K562 (cell line): ENCODE measurements around the gene SLC4A11. TPM values are rescaled to one million over a fixed set of nuclear protein-coding genes. Genes with fewer than 3 reads are reported as not detected.

Experiments used
- ATAC-seq: fragments of 200-7000 bp; cut with Tn5 transposase; 3 replicates; pipeline ENCODE4 v1.9.1; 2020; ENCODE audit warnings: moderate library complexity
- BruUV-seq: library from RNA; stranded (reverse); fragments of 400-500 nt; replicated peaks from 2 replicates; lab custom pipeline; 2021; lab: Mats Ljungman, UMichigan
- CTCF ChIA-PET: fragments of 300-600 bp; formaldehyde crosslinking; extraction: SDS; loops from one replicate; lab custom pipeline; 2021; ENCODE audit warnings: low intra/inter-chr PET ratio; lab: Yijun Ruan, JAX
- POLR2A ChIA-PET: fragments of 300-600, 350-650 bp; sonication (Branson Sonifier 250); formaldehyde crosslinking; extraction: SDS; loops from one replicate; lab custom pipeline; 2021; ENCODE audit warnings: antibody characterized with exemption, inconsistent platforms; lab: Yijun Ruan, JAX
- DNase-seq, 4 experiments: peaks; one replicate each; pipeline versions ENCODE4 v3.0.0 to v3.0.0-alpha.2; 2011 to 2018; ENCODE audit warnings: low spot score in 3 of 4, mixed read lengths in 3 of 4; ENCODE audit errors: extremely low read depth in 1 of 4
- FAIRE-seq: peaks from 2 replicates; lab custom pipeline; 2011; peaks lifted over from hg19 to GRCh38; lab: Jason Lieb, UNC
- H2AFZ ChIP-seq: 2 replicates; pipeline ENCODE4 v1.6.0; 2011; ENCODE audit warnings: low read depth, low read length, control low read depth, inconsistent platforms
- H3K27ac ChIP-seq: fragments of 200-600 bp; 3 replicates; pipeline ENCODE4 v1.8.0; 2011; ENCODE audit warnings: low read depth, mild to moderate bottlenecking, control low read depth, inconsistent platforms, low read length, moderate library complexity, mixed read lengths; ENCODE audit errors: extremely low read depth
- H3K27me3 ChIP-seq, 2 experiments: fragments of 300-600 bp in 1 of 2; 2 replicates in 1 of 2; 3 replicates in 1 of 2; pipeline versions ENCODE4 v1.6.0 to v1.8.0; 2011; ENCODE audit warnings: inconsistent platforms in 2 of 2, low read length in 2 of 2, mild to moderate bottlenecking in 1 of 2, mixed read lengths in 1 of 2, moderate library complexity in 1 of 2; ENCODE audit not compliant: control insufficient read depth in 2 of 2, insufficient read depth in 2 of 2
- H3K36me3 ChIP-seq: fragments of 300-600 bp; 3 replicates; pipeline ENCODE4 v1.8.0; 2011; ENCODE audit warnings: mild to moderate bottlenecking, low read length, inconsistent platforms; ENCODE audit not compliant: control insufficient read depth, insufficient read depth
- H3K4me1 ChIP-seq, 2 experiments: fragments of 200-600 bp in 1 of 2; replicated peaks in 1 of 2; 2 replicates in 1 of 2; 3 replicates in 1 of 2; pipeline versions ENCODE4 v1.5.1 to v1.8.0; 2011; ENCODE audit warnings: inconsistent platforms in 2 of 2, low read length in 2 of 2, mild to moderate bottlenecking in 1 of 2, mixed read lengths in 1 of 2, moderate library complexity in 1 of 2; ENCODE audit not compliant: control insufficient read depth in 2 of 2, insufficient read depth in 2 of 2
- H3K4me2 ChIP-seq: 2 replicates; pipeline ENCODE4 v1.6.1; 2011; ENCODE audit warnings: low read length, control low read depth, inconsistent platforms, mixed read lengths; ENCODE audit not compliant: insufficient read depth
- H3K4me3 ChIP-seq: fragments of 200-600 bp; sonication (generic), shearing (Covaris generic); 2 replicates; pipeline ENCODE4 v1.5.1; 2016; ENCODE audit warnings: control low read depth, inconsistent platforms
- H3K79me2 ChIP-seq: fragments of 200-600 bp; 3 replicates; pipeline ENCODE4 v1.8.0; 2011; ENCODE audit warnings: low read length, inconsistent platforms; ENCODE audit not compliant: control insufficient read depth, insufficient read depth
- H3K9ac ChIP-seq, 2 experiments: 2 replicates each; pipeline versions ENCODE4 v1.6.0 to v1.6.1; 2011; ENCODE audit warnings: low read depth in 2 of 2, low read length in 2 of 2, control low read depth in 1 of 2, inconsistent platforms in 1 of 2, mild to moderate bottlenecking in 1 of 2, mixed read lengths in 1 of 2; ENCODE audit not compliant: insufficient read depth in 1 of 2
- H3K9me1 ChIP-seq: one replicate; pipeline ENCODE4 v1.6.0; 2011; ENCODE audit warnings: inconsistent platforms, mild to moderate bottlenecking, low read length, moderate library complexity; ENCODE audit not compliant: control insufficient read depth, insufficient read depth
- H3K9me3 ChIP-seq: replicated peaks from 2 replicates; pipeline ENCODE4 v1.5.1; 2011; ENCODE audit warnings: low read depth, low read length, inconsistent platforms; ENCODE audit not compliant: control insufficient read depth, insufficient read depth
- H4K20me1 ChIP-seq: replicated peaks from 2 replicates; pipeline ENCODE4 v1.6.1; 2011; ENCODE audit warnings: low read length, inconsistent platforms, mixed read lengths; ENCODE audit not compliant: control insufficient read depth, insufficient read depth
- CTCF ChIP-seq, 3 experiments: IDR thresholded peaks in 2 of 3; conservative IDR thresholded peaks in 1 of 3; 2 replicates each; pipeline ENCODE4 v1.5.1; 2011 to 2012; ENCODE audit warnings: low read length in 3 of 3, mild to moderate bottlenecking in 3 of 3, control low read depth in 2 of 3, improper control_type of control experiment in 1 of 3, inconsistent platforms in 1 of 3, low read depth in 1 of 3, mixed read lengths in 1 of 3, moderate library complexity in 1 of 3; ENCODE audit not compliant: insufficient read depth in 2 of 3
- ESRRB ChIP-seq: fragments of 250-450 bp; sonication (Bioruptor Pico); IDR thresholded peaks from 2 replicates; pipeline ENCODE4 v1.5.0; 2020; ENCODE audit warnings: mild to moderate bottlenecking, moderate library complexity, borderline replicate concordance
- PURB ChIP-seq: sonication (generic); formaldehyde crosslinking; IDR thresholded peaks from 2 replicates; pipeline ENCODE4 v1.9.0; 2021; ENCODE audit warnings: low read depth, mild to moderate bottlenecking, missing genetic modification reagents
- RNF2 ChIP-seq: sonication (generic); IDR thresholded peaks from 2 replicates; pipeline ENCODE4 v1.6.1; 2016
- SMAD1 ChIP-seq: fragments of 150-350 bp; IDR thresholded peaks from 2 replicates; pipeline ENCODE4 v1.6.1; 2014; ENCODE audit warnings: low read length, low read depth; ENCODE audit not compliant: partially characterized antibody
- SMAD2 ChIP-seq: fragments of 150-350 bp; IDR thresholded peaks from 2 replicates; pipeline ENCODE4 v1.6.1; 2014; ENCODE audit warnings: low read depth, mild to moderate bottlenecking, low read length
- ZNF143 ChIP-seq: sonication (generic); formaldehyde crosslinking; IDR thresholded peaks from 2 replicates; pipeline ENCODE4 v1.9.0; 2022; ENCODE audit warnings: mild to moderate bottlenecking, missing genetic modification reagents
- ZNF696 ChIP-seq: fragments of 250-450 bp; sonication (Bioruptor Pico); conservative IDR thresholded peaks from 2 replicates; pipeline ENCODE4 v1.4.0; 2020; ENCODE audit warnings: mild to moderate bottlenecking, moderate library complexity
- ZNF707 ChIP-seq: fragments of 250-450 bp; sonication (Bioruptor Pico); conservative IDR thresholded peaks from 2 replicates; pipeline ENCODE4 v1.8.0; 2022; ENCODE audit warnings: inconsistent platforms, mild to moderate bottlenecking, moderate library complexity
- ZNF780A ChIP-seq: fragments of 250-450 bp; sonication (Bioruptor Pico); IDR thresholded peaks from 2 replicates; pipeline ENCODE4 v1.5.0; 2021; ENCODE audit warnings: mild to moderate bottlenecking
- WGBS: fragments of 100-300 bp; shearing (Covaris generic); methylation state at CpG from one replicate; pipeline ENCODE4 v1.1.6; 2016; ENCODE audit warnings: low coverage, mixed read lengths; ENCODE audit not compliant: insufficient coverage; ENCODE audit errors: missing lambda C conversion rate; 5-methylcytosine and 5-hydroxymethylcytosine counted together
- in situ Hi-C: fragments of 300-500 bp; cut with MboI; formaldehyde crosslinking; loops from 4 replicates; pipeline ENCODE4 v1.15.0; 2018; ENCODE audit warnings: inconsistent platforms, mixed read lengths
- intact Hi-C: fragments of 100-400 bp; cut with micrococcal nuclease; formaldehyde crosslinking; loops from 2 replicates; pipeline ENCODE4 v1.14.2; 2022
- polyA plus RNA-seq, 8 experiments: library from polyadenylated mRNA; depleted of rRNA in 4 of 8; stranded (reverse) in 5 of 8; unstranded in 3 of 8; fragments of >200 nt; fragmentation: Nextera tagmentation in 2 of 8; fragmentation: Illumina TruSeq in 1 of 8; extraction: Ambion mirVana in 2 of 8; extraction: Trizol in 1 of 8; gene quantifications; 2 replicates each; pipeline versions ENCODE4 v1.2.1 to v1.2.3, GENCODE V29; 2011 to 2014; ENCODE audit warnings: inconsistent platforms in 1 of 8, missing spikeins in 1 of 8
- total RNA-seq, 7 experiments: library from RNA; depleted of rRNA in 6 of 7; stranded (reverse); fragments of >200 nt in 6 of 7; fragmentation: Illumina TruSeq in 2 of 7; extraction: Trizol in 2 of 7; gene quantifications; 2 replicates each; pipeline versions ENCODE4 v1.2.1 to v1.2.3, GENCODE V29; 2011 to 2021; ENCODE audit warnings: low replicate concordance in 1 of 7
- TF ChIP-seq, protein P1 (sequence below), 3 experiments: fragments of 200-800 bp in 1 of 3; fragments of 250-450 bp in 1 of 3; fragments of 450-650 bp in 1 of 3; sonication (Bioruptor Pico) in 1 of 3; sonication (Bioruptor generic) in 1 of 3; formaldehyde crosslinking in 1 of 3; IDR thresholded peaks; 2 replicates each; pipeline versions ENCODE4 v1.6.1 to v1.8.0; 2016 to 2022; ENCODE audit warnings: mild to moderate bottlenecking in 2 of 3, missing genetic modification characterization in 2 of 3, missing compliant biosample characterization in 1 of 3, moderate library complexity in 1 of 3
- TF ChIP-seq, protein P2 (sequence below): fragments of 250-450 bp; sonication (Bioruptor Pico); IDR thresholded peaks from 2 replicates; pipeline ENCODE4 v1.9.0; 2021; ENCODE audit warnings: mild to moderate bottlenecking, inconsistent platforms

The SLC4A11 gene
- total and polyA plus RNA-seq, 9 of the 15 experiments (the other 6 are each of a cell fraction or from before 2014, with no cell fraction given), result 0.10 to 2.0 (median 0.20) TPM

GRCh38 chr20:3235666-3236324 is 3.2 kb downstream of the SLC4A11 start (continued):
- TF ChIP-seq, protein P1, sequence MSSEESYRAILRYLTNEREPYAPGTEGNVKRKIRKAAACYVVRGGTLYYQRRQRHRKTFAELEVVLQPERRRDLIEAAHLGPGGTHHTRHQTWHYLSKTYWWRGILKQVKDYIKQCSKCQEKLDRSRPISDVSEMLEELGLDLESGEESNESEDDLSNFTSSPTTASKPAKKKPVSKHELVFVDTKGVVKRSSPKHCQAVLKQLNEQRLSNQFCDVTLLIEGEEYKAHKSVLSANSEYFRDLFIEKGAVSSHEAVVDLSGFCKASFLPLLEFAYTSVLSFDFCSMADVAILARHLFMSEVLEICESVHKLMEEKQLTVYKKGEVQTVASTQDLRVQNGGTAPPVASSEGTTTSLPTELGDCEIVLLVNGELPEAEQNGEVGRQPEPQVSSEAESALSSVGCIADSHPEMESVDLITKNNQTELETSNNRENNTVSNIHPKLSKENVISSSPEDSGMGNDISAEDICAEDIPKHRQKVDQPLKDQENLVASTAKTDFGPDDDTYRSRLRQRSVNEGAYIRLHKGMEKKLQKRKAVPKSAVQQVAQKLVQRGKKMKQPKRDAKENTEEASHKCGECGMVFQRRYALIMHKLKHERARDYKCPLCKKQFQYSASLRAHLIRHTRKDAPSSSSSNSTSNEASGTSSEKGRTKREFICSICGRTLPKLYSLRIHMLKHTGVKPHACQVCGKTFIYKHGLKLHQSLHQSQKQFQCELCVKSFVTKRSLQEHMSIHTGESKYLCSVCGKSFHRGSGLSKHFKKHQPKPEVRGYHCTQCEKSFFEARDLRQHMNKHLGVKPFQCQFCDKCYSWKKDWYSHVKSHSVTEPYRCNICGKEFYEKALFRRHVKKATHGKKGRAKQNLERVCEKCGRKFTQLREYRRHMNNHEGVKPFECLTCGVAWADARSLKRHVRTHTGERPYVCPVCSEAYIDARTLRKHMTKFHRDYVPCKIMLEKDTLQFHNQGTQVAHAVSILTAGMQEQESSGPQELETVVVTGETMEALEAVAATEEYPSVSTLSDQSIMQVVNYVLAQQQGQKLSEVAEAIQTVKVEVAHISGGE (CRISPR knock-in tag; IDR thresholded peaks at IDR 0.05), result no peak

GRCh38 chr20:3233991-3234498 is 4.9 kb downstream of the SLC4A11 start:
- H3K4me3 ChIP-seq, result no peak overlapping the region
- CTCF ChIA-PET, result no interaction called here
- H3K4me1 ChIP-seq, result peaks cover 0 to 30% of the 10 kb centered on the region in 2 experiments; a peak in 2 of 5 replicates
- no peaks in the 10 kb centered on the region for H3K9me3 ChIP-seq
- no peaks in the 10 kb centered on the region for H4K20me1 ChIP-seq
- H3K36me3 ChIP-seq, result no peaks in the 10 kb centered on the region
- H3K4me2 ChIP-seq, result no peak overlapping the region
- H3K79me2 ChIP-seq, result no peaks in the 10 kb centered on the region
- POLR2A ChIA-PET, result no interaction called here
- DNase-seq (no peak), FAIRE-seq (no peak), ATAC-seq (no peak)
- in situ Hi-C loops (no loop called here), intact Hi-C loops (no loop called here)
- no peak overlapping the region for H2AFZ ChIP-seq
- no peak overlapping the region for H3K27ac ChIP-seq
- peaks cover 0 to 32% of the 10 kb centered on the region in 2 experiments; a peak in 3 of 5 replicates for H3K27me3 ChIP-seq
- H3K9me1 ChIP-seq, result no peaks in the 10 kb centered on the region
- no TSS peak for BruUV-seq
- 76% methylated on average over 8 of the region's 25 CpGs for WGBS
- H3K9ac ChIP-seq, result no peak overlapping the region
- no peak for TF ChIP-seq ZNF780A
- TF ChIP-seq SMAD2, result no peak
- no peak for TF ChIP-seq CTCF (IDR thresholded peaks at IDR 0.05 in 2 of 3, conservative IDR thresholded peaks at IDR 0.05 in 1 of 3; ENCODE audit: insufficient read depth in 2 of 3, low read depth in 1 of 3, low read length in 3 of 3)
- no peak for TF ChIP-seq PURB (CRISPR knock-in tag)
- no peak for TF ChIP-seq ZNF707
- TF ChIP-seq, protein P2, sequence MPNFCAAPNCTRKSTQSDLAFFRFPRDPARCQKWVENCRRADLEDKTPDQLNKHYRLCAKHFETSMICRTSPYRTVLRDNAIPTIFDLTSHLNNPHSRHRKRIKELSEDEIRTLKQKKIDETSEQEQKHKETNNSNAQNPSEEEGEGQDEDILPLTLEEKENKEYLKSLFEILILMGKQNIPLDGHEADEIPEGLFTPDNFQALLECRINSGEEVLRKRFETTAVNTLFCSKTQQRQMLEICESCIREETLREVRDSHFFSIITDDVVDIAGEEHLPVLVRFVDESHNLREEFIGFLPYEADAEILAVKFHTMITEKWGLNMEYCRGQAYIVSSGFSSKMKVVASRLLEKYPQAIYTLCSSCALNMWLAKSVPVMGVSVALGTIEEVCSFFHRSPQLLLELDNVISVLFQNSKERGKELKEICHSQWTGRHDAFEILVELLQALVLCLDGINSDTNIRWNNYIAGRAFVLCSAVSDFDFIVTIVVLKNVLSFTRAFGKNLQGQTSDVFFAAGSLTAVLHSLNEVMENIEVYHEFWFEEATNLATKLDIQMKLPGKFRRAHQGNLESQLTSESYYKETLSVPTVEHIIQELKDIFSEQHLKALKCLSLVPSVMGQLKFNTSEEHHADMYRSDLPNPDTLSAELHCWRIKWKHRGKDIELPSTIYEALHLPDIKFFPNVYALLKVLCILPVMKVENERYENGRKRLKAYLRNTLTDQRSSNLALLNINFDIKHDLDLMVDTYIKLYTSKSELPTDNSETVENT, result no peak
- TF ChIP-seq RNF2, result no peak
- TF ChIP-seq ZNF696 (CRISPR knock-in tag), result no peak
- TF ChIP-seq SMAD1, result no peak
- no peak for TF ChIP-seq ZNF143 (CRISPR knock-in tag)
- no peak for TF ChIP-seq ESRRB (CRISPR knock-in tag)
